ENCODE data around the gene AIFM3.
"Not testable (repeated sequence)": the region's sequence is repeated elsewhere in the genome, so short reads cannot be mapped to it uniquely, and the experiment has no call there.

Gene AIFM3

GRCh38 chr22:20992056-20992442, 25.0 kb downstream of the AIFM3 start:
- DNase-seq = no peak

GRCh38 chr22:20992456-20993303, 25.6 kb downstream of the AIFM3 start:
- no peak for DNase-seq

- DNase-seq = no peak
Measured at GRCh38 chr22:20993304-20994127, 26.5 kb downstream of the AIFM3 start.

- DNase-seq = no peak
Measured at GRCh38 chr22:20994128-20994901, 27.3 kb downstream of the AIFM3 start.

- no peak for DNase-seq
Measured at GRCh38 chr22:20994902-20995241, 27.8 kb downstream of the AIFM3 start.

GRCh38 chr22:20995329-20996030, 28.4 kb downstream of the AIFM3 start:
- DNase-seq = no peak

GRCh38 chr22:20996031-20996410, 29.0 kb downstream of the AIFM3 start:
- DNase-seq = no peak

- no peak for DNase-seq
Measured at GRCh38 chr22:20996598-20997535, 29.8 kb downstream of the AIFM3 start.

GRCh38 chr22:20997536-20998257, 30.6 kb downstream of the AIFM3 start:
- no peak for DNase-seq

GRCh38 chr22:20998411-20999336, 31.6 kb downstream of the AIFM3 start:
- DNase-seq = no peak

GRCh38 chr22:20999350-21000206, 32.5 kb downstream of the AIFM3 start:
- no peak for DNase-seq

GRCh38 chr22:21000207-21000986, 33.3 kb downstream of the AIFM3 start:
- DNase-seq = no peak

- no peak for DNase-seq
Measured at GRCh38 chr22:21000987-21001600, 34.0 kb downstream of the AIFM3 start.

- DNase-seq = peak; percentile 88 to 94
Measured at GRCh38 chr22:21001601-21002325, 34.7 kb downstream of the AIFM3 start, which contains the start of gene THAP7. Gene THAP7 (minus strand): TSS chr22:21002118. CDS start chr22:21001911, 207 bp downstream.

- peak; percentile 21 to 22 for DNase-seq
Measured at GRCh38 chr22:21003782-21004181, 36.7 kb downstream of the AIFM3 start.

- not testable (repeated sequence) for DNase-seq
Measured at GRCh38 chr22:21009208-21009607, 42.2 kb downstream of the AIFM3 start.

Measured in SHP77 (cell line).